HG03354 (cell line): Measurements from ENCODE around the gene VCP.
"Not testable (repeated sequence)": the region's sequence is repeated elsewhere in the genome, so short reads cannot be mapped to it uniquely, and the experiment has no call there.

ENCODE experiments used
- ATAC-seq: cut with Tn5 transposase; IDR thresholded peaks from one replicate; pipeline ENCODE4 v1.9.1; 2021; ENCODE audit warnings: mild to moderate bottlenecking; ENCODE audit not compliant: unreplicated experiment, poor library complexity, severe bottlenecking

The VCP gene

GRCh38 chr9:35029241-35029640 lies 43.2 kb downstream of the VCP start:
- ATAC-seq: no peak

GRCh38 chr9:35028341-35028740 lies 44.1 kb downstream of the VCP start:
- no peak for ATAC-seq

- ATAC-seq: no peak
Measured at GRCh38 chr9:35027860-35028259, 44.6 kb downstream of the VCP start.

GRCh38 chr9:35027374-35027773 lies 45.1 kb downstream of the VCP start:
- no peak for ATAC-seq

- no peak for ATAC-seq
Measured at GRCh38 chr9:35026671-35027070, 45.8 kb downstream of the VCP start.

- not testable (repeated sequence) for ATAC-seq
Measured at GRCh38 chr9:35023443-35023842, 49.0 kb downstream of the VCP start.

GRCh38 chr9:35014517-35014916 lies 57.9 kb downstream of the VCP start:
- ATAC-seq: no peak

GRCh38 chr9:35010351-35010958 lies 62.0 kb downstream of the VCP start:
- no peak for ATAC-seq
